ENCODE results near the gene GNAQ.

DNA sequence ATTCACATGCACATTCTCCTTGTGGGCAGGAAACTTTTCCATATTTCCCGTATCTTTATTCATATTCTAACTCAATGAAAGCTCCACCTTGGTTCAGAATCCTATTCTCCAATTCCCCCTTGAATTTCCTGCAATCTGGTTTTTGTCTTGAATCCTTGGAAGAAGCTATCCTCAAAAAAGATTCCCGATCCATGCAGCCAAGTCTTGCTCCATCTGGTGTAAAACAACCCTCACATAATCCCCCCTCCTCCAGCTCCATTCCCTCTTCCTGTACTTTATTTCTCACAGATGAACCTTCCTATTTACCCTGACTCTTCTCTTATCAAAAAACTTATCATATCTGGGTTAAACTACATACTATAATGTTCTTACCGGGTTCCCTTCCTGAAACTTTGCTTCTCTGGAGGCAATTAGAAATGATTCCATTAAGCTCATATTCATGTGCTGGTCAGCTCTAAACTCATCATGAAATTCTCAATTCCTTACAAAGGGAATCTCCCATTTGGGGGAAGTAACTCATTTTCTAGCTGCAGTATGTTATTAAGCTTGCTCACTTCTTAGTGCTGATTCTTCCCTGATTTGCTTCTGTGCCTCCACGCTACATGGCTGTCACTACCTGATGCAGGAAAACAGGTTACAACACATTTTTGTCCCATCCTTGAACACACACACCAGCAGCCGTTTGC is 81.7 kb downstream of the GNAQ start:
- TF ChIP-seq JUN (CRISPR knock-in tag; IDR thresholded peaks at IDR 0.05) = no peak
- TF ChIP-seq, protein P1, sequence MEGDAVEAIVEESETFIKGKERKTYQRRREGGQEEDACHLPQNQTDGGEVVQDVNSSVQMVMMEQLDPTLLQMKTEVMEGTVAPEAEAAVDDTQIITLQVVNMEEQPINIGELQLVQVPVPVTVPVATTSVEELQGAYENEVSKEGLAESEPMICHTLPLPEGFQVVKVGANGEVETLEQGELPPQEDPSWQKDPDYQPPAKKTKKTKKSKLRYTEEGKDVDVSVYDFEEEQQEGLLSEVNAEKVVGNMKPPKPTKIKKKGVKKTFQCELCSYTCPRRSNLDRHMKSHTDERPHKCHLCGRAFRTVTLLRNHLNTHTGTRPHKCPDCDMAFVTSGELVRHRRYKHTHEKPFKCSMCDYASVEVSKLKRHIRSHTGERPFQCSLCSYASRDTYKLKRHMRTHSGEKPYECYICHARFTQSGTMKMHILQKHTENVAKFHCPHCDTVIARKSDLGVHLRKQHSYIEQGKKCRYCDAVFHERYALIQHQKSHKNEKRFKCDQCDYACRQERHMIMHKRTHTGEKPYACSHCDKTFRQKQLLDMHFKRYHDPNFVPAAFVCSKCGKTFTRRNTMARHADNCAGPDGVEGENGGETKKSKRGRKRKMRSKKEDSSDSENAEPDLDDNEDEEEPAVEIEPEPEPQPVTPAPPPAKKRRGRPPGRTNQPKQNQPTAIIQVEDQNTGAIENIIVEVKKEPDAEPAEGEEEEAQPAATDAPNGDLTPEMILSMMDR (IDR thresholded peaks at IDR 0.05) = no peak
- TF ChIP-seq FOXJ3 (CRISPR knock-in tag; IDR thresholded peaks at IDR 0.05; ENCODE audit: borderline replicate concordance) = no peak
- TF ChIP-seq NR1H2 (CRISPR knock-in tag; IDR thresholded peaks at IDR 0.05) = no peak
- no peak for TF ChIP-seq TEAD4 (CRISPR knock-in tag; IDR thresholded peaks at IDR 0.05)
- no peak for TF ChIP-seq ATF1 (CRISPR knock-in tag; IDR thresholded peaks at IDR 0.05)
- TF ChIP-seq, protein P2, sequence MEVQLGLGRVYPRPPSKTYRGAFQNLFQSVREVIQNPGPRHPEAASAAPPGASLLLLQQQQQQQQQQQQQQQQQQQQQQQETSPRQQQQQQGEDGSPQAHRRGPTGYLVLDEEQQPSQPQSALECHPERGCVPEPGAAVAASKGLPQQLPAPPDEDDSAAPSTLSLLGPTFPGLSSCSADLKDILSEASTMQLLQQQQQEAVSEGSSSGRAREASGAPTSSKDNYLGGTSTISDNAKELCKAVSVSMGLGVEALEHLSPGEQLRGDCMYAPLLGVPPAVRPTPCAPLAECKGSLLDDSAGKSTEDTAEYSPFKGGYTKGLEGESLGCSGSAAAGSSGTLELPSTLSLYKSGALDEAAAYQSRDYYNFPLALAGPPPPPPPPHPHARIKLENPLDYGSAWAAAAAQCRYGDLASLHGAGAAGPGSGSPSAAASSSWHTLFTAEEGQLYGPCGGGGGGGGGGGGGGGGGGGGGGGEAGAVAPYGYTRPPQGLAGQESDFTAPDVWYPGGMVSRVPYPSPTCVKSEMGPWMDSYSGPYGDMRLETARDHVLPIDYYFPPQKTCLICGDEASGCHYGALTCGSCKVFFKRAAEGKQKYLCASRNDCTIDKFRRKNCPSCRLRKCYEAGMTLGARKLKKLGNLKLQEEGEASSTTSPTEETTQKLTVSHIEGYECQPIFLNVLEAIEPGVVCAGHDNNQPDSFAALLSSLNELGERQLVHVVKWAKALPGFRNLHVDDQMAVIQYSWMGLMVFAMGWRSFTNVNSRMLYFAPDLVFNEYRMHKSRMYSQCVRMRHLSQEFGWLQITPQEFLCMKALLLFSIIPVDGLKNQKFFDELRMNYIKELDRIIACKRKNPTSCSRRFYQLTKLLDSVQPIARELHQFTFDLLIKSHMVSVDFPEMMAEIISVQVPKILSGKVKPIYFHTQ (CRISPR knock-in tag; IDR thresholded peaks at IDR 0.05) = no peak
- TF ChIP-seq, protein P3, sequence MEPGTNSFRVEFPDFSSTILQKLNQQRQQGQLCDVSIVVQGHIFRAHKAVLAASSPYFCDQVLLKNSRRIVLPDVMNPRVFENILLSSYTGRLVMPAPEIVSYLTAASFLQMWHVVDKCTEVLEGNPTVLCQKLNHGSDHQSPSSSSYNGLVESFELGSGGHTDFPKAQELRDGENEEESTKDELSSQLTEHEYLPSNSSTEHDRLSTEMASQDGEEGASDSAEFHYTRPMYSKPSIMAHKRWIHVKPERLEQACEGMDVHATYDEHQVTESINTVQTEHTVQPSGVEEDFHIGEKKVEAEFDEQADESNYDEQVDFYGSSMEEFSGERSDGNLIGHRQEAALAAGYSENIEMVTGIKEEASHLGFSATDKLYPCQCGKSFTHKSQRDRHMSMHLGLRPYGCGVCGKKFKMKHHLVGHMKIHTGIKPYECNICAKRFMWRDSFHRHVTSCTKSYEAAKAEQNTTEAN (CRISPR knock-in tag; IDR thresholded peaks at IDR 0.05) = no peak
- TF ChIP-seq EMX1 (CRISPR knock-in tag; IDR thresholded peaks at IDR 0.05) = no peak
- TF ChIP-seq NR2C2 (CRISPR knock-in tag; IDR thresholded peaks at IDR 0.05) = no peak
- TF ChIP-seq ETV6 (CRISPR knock-in tag; IDR thresholded peaks at IDR 0.05) = no peak

Measured in WTC11 (cell line).